ENCODE measurements around the gene BCL11B.
A peak's percentile ranks its signal among the peaks of the same experiment; 100 is the strongest.

Gene BCL11B

DNA sequence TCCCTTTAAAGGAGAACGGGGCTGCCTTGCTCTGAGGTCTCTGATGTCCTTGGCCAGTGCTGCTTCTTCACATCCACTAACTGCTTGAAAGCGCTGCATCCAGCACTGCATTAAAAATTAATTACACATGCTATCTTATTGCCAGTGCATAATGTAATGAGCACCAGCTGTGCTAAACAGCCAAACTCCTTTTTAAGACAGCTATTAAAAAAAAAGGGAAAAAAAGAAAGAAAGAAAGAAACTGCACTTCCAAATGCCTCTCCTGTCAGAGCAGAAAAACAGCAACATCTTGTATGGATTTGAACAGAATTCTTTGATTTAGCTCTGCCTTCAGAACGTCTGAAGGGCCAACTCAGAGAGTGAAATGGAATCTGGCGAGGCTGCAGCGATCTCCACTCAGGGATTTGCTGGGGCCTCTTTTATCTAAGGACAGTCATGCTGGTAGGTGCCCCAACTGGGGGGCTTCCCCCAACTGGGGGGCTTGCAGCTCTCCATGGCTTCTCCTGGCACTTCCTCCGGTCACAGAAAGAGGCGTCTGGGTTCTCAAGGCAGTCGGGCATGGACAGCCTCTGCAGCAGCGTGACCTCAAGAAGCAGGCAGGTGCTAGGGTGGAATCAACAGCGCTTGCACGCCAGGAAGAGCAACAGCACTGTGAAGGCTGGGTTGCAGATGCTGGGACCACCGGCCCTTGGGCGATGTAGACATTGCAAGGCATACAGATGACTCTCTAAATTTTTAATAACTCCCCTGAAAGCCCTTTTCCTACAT lies 46.4 kb downstream of the BCL11B start:
- Histone ChIP-seq H3K27ac (ENCODE audit: low read depth, low read length) (no peak overlapping the region), H3K36me3 (ENCODE audit: control insufficient read depth in 1 of 2, insufficient read depth in 2 of 2, low read length in 2 of 2) (peaks cover 5 to 6% of the 10 kb centered on the region in 2 donors), H3K9me3 (ENCODE audit: control insufficient read depth in 1 of 2, low read length in 2 of 2) (no peaks in the 10 kb centered on the region), H3K9ac (ENCODE audit: low read depth in 1 of 2, low read length in 2 of 2) (no peak overlapping the region), H3K4me1 (ENCODE audit: control insufficient read depth in 1 of 2, insufficient read depth in 2 of 2, low read length in 2 of 2) (peaks cover 3 to 20% of the 10 kb centered on the region in 2 donors), H3K27me3 (ENCODE audit: control insufficient read depth in 1 of 2, insufficient read depth in 2 of 2, low read length in 2 of 2) (no peaks in the 10 kb centered on the region), H3K4me3 (ENCODE audit: low read depth in 1 of 2, low read length in 2 of 2) (no peak overlapping the region)

DNA sequence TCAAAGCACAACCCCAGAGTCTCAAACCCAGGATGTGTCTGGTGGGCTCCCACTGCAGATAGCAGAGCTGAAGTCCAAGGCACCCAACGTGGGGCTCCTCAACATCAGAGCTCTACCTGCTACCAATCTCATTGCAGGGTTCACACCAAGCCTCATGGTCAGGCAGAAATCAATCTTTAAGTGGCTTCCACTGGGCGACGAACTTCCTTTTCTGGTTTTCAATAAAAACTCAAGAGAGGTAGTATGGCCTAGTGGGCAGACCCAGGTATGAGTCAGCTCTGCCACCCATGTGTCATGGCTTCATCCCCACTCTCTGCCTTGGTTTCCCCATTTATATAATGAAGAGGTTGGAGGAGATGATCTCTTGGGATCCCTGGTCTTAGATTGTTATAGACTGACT lies 47.0 kb downstream of the BCL11B start:
- H3K4me1 ChIP-seq (ENCODE audit: control insufficient read depth in 1 of 2, insufficient read depth in 2 of 2, low read length in 2 of 2) = peaks cover 3 to 19% of the 10 kb centered on the region in 2 donors
- H3K27ac ChIP-seq (ENCODE audit: low read depth, low read length) = no peak overlapping the region
- no peak overlapping the region for H3K4me3 ChIP-seq (ENCODE audit: low read depth in 1 of 2, low read length in 2 of 2)
- H3K9ac ChIP-seq (ENCODE audit: low read depth in 1 of 2, low read length in 2 of 2) = no peak overlapping the region
- H3K9me3 ChIP-seq (ENCODE audit: control insufficient read depth in 1 of 2, low read length in 2 of 2) = no peaks in the 10 kb centered on the region
- peaks cover 5 to 6% of the 10 kb centered on the region in 2 donors for H3K36me3 ChIP-seq (ENCODE audit: control insufficient read depth in 1 of 2, insufficient read depth in 2 of 2, low read length in 2 of 2)
- H3K27me3 ChIP-seq (ENCODE audit: control insufficient read depth in 1 of 2, insufficient read depth in 2 of 2, low read length in 2 of 2) = no peaks in the 10 kb centered on the region

DNA sequence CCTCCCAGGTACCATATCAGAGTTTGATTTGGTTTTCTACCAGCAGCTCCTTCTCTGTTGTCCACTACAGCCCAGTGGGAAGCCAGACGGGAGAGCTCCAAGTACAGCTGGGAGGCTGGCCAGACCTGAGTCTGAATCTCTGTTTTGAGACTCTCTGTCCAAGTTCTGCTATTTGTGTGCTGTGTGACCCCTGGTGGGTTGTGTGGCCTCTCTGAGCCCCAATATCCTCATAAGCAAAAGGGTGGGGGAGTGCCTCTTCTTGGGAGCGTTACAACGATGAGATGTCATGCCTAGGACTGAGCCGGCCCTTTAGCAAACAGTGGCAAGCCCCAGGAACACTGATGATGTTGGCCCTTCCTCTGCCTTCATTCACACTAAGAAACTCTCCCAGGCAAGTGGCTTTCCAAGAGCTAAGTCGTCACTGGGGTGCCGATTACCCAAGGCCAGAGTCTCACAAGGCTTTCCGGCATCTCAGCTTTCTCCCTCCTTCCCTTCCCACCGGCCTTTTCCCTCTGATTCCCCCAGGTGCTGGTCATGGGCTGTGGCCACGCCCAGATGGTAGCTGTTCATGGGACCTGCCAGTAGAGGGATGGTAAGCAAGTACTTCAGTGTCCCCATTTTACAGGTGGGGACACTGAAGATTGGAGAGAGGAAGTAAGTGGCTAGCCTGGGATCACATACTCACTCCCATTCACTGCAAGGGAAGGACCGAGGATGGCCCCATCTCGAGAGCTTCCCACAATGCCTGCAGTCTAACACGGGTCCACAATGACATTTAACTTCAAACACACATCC lies 47.7 kb downstream of the BCL11B start:
- Histone ChIP-seq H3K4me1 (ENCODE audit: control insufficient read depth in 1 of 2, insufficient read depth in 2 of 2, low read length in 2 of 2) (peaks cover 0 to 13% of the 10 kb centered on the region in 2 donors), H3K36me3 (ENCODE audit: control insufficient read depth in 1 of 2, insufficient read depth in 2 of 2, low read length in 2 of 2) (peaks cover 5 to 6% of the 10 kb centered on the region in 2 donors), H3K27ac (ENCODE audit: low read depth, low read length) (no peak overlapping the region), H3K4me3 (ENCODE audit: low read depth in 1 of 2, low read length in 2 of 2) (no peak overlapping the region), H3K9me3 (ENCODE audit: control insufficient read depth in 1 of 2, low read length in 2 of 2) (no peaks in the 10 kb centered on the region), H3K27me3 (ENCODE audit: control insufficient read depth in 1 of 2, insufficient read depth in 2 of 2, low read length in 2 of 2) (no peaks in the 10 kb centered on the region), H3K9ac (ENCODE audit: low read depth in 1 of 2, low read length in 2 of 2) (no peak overlapping the region)

DNA sequence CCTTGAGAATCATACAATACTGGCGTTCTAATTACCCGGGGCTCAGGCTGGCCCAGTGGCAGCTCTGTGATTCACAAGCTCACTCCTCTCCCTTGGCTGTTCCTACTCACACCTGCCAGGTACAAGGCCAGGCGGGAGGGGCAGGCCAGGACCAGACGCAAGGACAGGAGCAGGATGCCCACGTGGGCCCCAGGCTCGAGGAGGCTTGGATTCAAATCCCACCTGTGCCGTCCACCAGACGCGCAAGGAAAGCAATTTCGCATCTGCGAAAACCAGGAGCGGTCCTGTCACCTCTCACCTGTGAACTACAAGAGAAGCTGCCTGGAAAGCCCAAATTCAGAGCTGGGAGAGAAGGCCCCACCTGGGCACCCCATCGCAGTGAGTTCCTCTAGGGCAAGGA lies 50.6 kb downstream of the BCL11B start:
- Histone ChIP-seq H3K4me3 (ENCODE audit: low read depth in 1 of 2, low read length in 2 of 2) (no peak overlapping the region), H3K4me1 (ENCODE audit: control insufficient read depth in 1 of 2, insufficient read depth in 2 of 2, low read length in 2 of 2) (peaks cover 0 to 5% of the 10 kb centered on the region in 2 donors), H3K27ac (ENCODE audit: low read depth, low read length) (no peak overlapping the region), H3K9ac (ENCODE audit: low read depth in 1 of 2, low read length in 2 of 2) (no peak overlapping the region), H3K9me3 (ENCODE audit: control insufficient read depth in 1 of 2, low read length in 2 of 2) (no peaks in the 10 kb centered on the region), H3K27me3 (ENCODE audit: control insufficient read depth in 1 of 2, insufficient read depth in 2 of 2, low read length in 2 of 2) (no peaks in the 10 kb centered on the region), H3K36me3 (ENCODE audit: control insufficient read depth in 1 of 2, insufficient read depth in 2 of 2, low read length in 2 of 2) (no peaks in the 10 kb centered on the region)

DNA sequence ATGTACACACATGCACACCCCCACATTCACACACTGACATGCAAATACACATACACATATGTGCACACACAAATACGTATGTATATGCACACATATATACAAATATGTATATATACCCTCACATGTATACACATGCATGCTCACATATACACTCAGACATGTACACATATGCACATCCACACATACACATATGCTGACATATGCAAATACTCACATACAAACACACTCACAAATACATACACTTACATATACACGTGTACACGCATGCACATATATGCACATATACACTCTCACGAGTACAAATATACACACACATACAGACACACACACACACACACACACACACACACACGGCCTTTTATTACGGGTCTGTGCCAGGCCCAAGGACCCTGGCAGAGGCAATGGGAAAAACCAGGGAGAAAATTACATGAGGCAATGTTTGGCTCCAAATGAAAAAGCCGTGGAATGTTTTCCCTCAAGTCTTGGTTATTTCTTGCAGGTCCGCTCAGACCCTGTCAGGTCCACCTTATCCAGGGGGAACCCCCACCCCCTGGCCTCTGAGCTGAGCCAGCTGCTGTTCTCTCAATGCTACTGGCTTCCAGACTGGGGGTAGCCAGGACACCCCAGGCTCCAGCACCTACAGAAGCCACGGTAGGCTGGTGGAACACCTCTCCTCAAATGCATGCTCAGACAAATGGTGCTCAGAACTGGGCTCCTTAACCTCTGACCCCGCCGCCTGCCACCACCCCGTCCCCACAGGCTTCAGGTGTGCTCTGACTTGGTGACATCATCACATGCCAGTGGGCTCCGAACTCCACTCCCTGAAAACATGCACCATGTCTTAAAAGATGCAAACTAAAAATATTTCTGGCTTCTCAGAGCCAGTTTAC lies 54.7 kb downstream of the BCL11B start:
- Histone ChIP-seq H3K4me1 (ENCODE audit: control insufficient read depth in 1 of 2, insufficient read depth in 2 of 2, low read length in 2 of 2) (peaks cover 0 to 4% of the 10 kb centered on the region in 2 donors), H3K27ac (ENCODE audit: low read depth, low read length) (no peak overlapping the region), H3K9ac (ENCODE audit: low read depth in 1 of 2, low read length in 2 of 2) (no peak overlapping the region), H3K9me3 (ENCODE audit: control insufficient read depth in 1 of 2, low read length in 2 of 2) (no peaks in the 10 kb centered on the region), H3K4me3 (ENCODE audit: low read depth in 1 of 2, low read length in 2 of 2) (no peak overlapping the region), H3K27me3 (ENCODE audit: control insufficient read depth in 1 of 2, insufficient read depth in 2 of 2, low read length in 2 of 2) (no peaks in the 10 kb centered on the region), H3K36me3 (ENCODE audit: control insufficient read depth in 1 of 2, insufficient read depth in 2 of 2, low read length in 2 of 2) (peaks cover 0 to 3% of the 10 kb centered on the region in 2 donors)

DNA sequence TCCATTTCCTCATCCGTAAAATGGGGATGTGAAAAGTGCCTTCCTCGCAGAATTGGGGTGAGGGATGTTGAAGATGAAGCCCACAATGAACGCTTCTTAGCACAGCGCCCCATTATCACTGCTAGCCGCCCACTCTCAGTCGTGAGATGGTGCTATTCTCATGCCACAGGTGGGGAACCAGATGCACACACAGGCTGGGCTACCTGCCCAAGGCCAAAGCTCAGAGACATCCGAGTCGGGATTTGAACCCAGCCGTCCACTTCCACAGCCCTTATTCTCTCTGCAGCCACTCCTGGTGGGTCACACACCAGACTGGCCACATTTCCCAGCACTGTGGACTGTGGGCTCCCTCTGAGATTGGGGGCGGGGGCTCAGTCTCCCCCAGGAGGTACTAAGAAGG lies 55.8 kb downstream of the BCL11B start:
- H3K27ac ChIP-seq (ENCODE audit: low read depth, low read length) = no peak overlapping the region
- peaks cover 0 to 8% of the 10 kb centered on the region in 2 donors for H3K4me1 ChIP-seq (ENCODE audit: control insufficient read depth in 1 of 2, insufficient read depth in 2 of 2, low read length in 2 of 2)
- H3K4me3 ChIP-seq (ENCODE audit: low read depth in 1 of 2, low read length in 2 of 2) = no peak overlapping the region
- H3K36me3 ChIP-seq (ENCODE audit: control insufficient read depth in 1 of 2, insufficient read depth in 2 of 2, low read length in 2 of 2) = peaks cover 0 to 7% of the 10 kb centered on the region in 2 donors
- no peak overlapping the region for H3K9ac ChIP-seq (ENCODE audit: low read depth in 1 of 2, low read length in 2 of 2)
- no peaks in the 10 kb centered on the region for H3K27me3 ChIP-seq (ENCODE audit: control insufficient read depth in 1 of 2, insufficient read depth in 2 of 2, low read length in 2 of 2)
- no peaks in the 10 kb centered on the region for H3K9me3 ChIP-seq (ENCODE audit: control insufficient read depth in 1 of 2, low read length in 2 of 2)

DNA sequence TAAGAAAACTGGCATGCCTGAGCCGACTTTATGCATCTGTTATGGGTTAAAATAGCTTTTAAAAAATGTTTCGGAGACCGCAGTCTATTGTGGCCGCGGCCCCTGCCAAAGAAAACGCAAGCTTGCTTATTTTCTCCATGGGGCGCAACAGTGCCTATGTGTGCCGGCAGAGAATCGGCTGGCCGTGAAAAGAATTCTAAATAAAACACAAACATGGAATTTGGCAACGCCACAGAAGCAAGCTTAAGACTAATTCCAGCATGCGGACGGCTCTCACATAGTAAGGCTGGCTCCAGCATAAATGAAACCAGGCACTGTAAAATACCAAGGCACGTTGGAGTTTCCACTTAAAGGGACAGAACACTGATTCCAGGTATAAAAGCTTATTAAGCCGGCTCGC lies 56.7 kb downstream of the BCL11B start:
- Histone ChIP-seq H3K27ac (ENCODE audit: low read depth, low read length) (no peak overlapping the region), H3K36me3 (ENCODE audit: control insufficient read depth in 1 of 2, insufficient read depth in 2 of 2, low read length in 2 of 2) (peaks cover 0 to 9% of the 10 kb centered on the region in 2 donors), H3K9ac (ENCODE audit: low read depth in 1 of 2, low read length in 2 of 2) (peak overlapping the region in 1 of 2 donors; percentile 9)

DNA sequence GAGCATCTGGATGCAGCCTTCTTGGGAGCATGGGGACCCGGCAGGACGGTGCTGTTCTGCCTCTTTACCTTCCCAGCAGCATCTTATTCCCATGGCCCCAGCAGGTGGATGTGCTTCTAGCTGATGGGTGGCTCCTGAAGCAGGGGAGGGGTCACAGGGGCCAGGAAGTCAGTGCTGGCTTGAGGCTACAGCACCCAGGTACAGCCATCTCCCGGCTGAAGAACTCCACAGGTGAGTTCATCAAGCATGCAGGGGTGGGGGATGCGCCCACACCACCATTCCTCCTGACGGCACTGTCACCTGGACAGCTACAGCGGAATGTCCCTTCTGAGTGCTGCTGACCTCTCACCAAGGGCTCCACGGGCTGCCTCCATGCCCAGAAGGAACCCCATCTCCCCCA lies 57.3 kb downstream of the BCL11B start:
- no peak overlapping the region for H3K9ac ChIP-seq (ENCODE audit: low read depth in 1 of 2, low read length in 2 of 2)
- no peak overlapping the region for H3K4me3 ChIP-seq (ENCODE audit: low read depth in 1 of 2, low read length in 2 of 2)
- peaks cover 4 to 12% of the 10 kb centered on the region in 2 donors for H3K4me1 ChIP-seq (ENCODE audit: control insufficient read depth in 1 of 2, insufficient read depth in 2 of 2, low read length in 2 of 2)
- H3K9me3 ChIP-seq (ENCODE audit: control insufficient read depth in 1 of 2, low read length in 2 of 2) = no peaks in the 10 kb centered on the region
- H3K27me3 ChIP-seq (ENCODE audit: control insufficient read depth in 1 of 2, insufficient read depth in 2 of 2, low read length in 2 of 2) = no peaks in the 10 kb centered on the region
- H3K36me3 ChIP-seq (ENCODE audit: control insufficient read depth in 1 of 2, insufficient read depth in 2 of 2, low read length in 2 of 2) = peaks cover 0 to 9% of the 10 kb centered on the region in 2 donors
- H3K27ac ChIP-seq (ENCODE audit: low read depth, low read length) = no peak overlapping the region

More for the DNA sequence above, 56.7 kb downstream of the BCL11B start:
- H3K27me3 ChIP-seq (ENCODE audit: control insufficient read depth in 1 of 2, insufficient read depth in 2 of 2, low read length in 2 of 2) = no peaks in the 10 kb centered on the region
- H3K9me3 ChIP-seq (ENCODE audit: control insufficient read depth in 1 of 2, low read length in 2 of 2) = no peaks in the 10 kb centered on the region
- H3K4me3 ChIP-seq (ENCODE audit: low read depth in 1 of 2, low read length in 2 of 2) = no peak overlapping the region
- peaks cover 0 to 10% of the 10 kb centered on the region in 2 donors for H3K4me1 ChIP-seq (ENCODE audit: control insufficient read depth in 1 of 2, insufficient read depth in 2 of 2, low read length in 2 of 2)

DNA sequence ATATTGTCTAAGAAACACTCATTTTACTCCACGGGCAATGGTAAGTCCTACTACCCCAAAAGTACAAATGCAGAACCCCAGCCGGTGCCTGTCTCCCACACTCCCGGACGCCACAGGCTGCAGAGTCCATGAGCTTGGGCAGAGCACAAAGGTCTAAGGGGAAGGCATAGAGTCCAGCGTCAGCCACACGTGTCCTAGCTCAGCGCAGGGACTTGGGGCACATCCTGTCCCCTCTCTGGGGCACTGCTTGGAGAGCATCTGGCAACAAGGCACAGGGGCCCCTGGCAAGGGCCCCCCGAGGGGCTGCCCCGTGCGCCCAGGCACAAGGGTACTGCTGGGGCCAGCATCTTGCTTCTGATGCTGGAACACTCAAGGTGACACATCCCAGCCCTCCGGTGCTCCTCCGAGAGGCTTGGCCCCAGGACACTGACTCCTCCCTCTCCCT lies 58.4 kb downstream of the BCL11B start:
- peaks cover 4 to 16% of the 10 kb centered on the region in 2 donors for H3K4me1 ChIP-seq (ENCODE audit: control insufficient read depth in 1 of 2, insufficient read depth in 2 of 2, low read length in 2 of 2)
- no peaks in the 10 kb centered on the region for H3K27me3 ChIP-seq (ENCODE audit: control insufficient read depth in 1 of 2, insufficient read depth in 2 of 2, low read length in 2 of 2)
- no peaks in the 10 kb centered on the region for H3K9me3 ChIP-seq (ENCODE audit: control insufficient read depth in 1 of 2, low read length in 2 of 2)
- no peak overlapping the region for H3K27ac ChIP-seq (ENCODE audit: low read depth, low read length)
- H3K4me3 ChIP-seq (ENCODE audit: low read depth in 1 of 2, low read length in 2 of 2) = no peak overlapping the region
- H3K36me3 ChIP-seq (ENCODE audit: control insufficient read depth in 1 of 2, insufficient read depth in 2 of 2, low read length in 2 of 2) = peaks cover 0 to 9% of the 10 kb centered on the region in 2 donors
- no peak overlapping the region for H3K9ac ChIP-seq (ENCODE audit: low read depth in 1 of 2, low read length in 2 of 2)

Measured in duodenal mucosa (tissue), 2 donors.